Astrocyte (in vitro differentiated cells and primary cell): ENCODE data around the gene CDK3. TPM values are rescaled to one million over a fixed set of nuclear protein-coding genes. Genes with fewer than 3 reads are reported as not detected.

Experiments
- DNase-seq: peaks from one replicate; pipeline ENCODE4 v3.0.0-alpha.2; 2010; ENCODE audit warnings: low read depth
- FAIRE-seq: peaks from 2 replicates; lab custom pipeline; 2011; peaks lifted over from hg19 to GRCh38; lab: Jason Lieb, UNC
- H2AFZ ChIP-seq: 2 replicates; pipeline ENCODE4 v1.6.0; 2012; ENCODE audit warnings: low read depth, low read length, inconsistent platforms
- H3K27ac ChIP-seq: 2 replicates; pipeline ENCODE4 v1.5.1; 2011; ENCODE audit warnings: low read depth, low read length, inconsistent platforms
- H3K27me3 ChIP-seq: 2 replicates; pipeline ENCODE4 v1.6.0; 2011; ENCODE audit warnings: low read length, inconsistent platforms; ENCODE audit not compliant: insufficient read depth
- H3K36me3 ChIP-seq: 2 replicates; pipeline ENCODE4 v1.5.1; 2011; ENCODE audit warnings: low read length, inconsistent platforms; ENCODE audit not compliant: insufficient read depth
- H3K4me1 ChIP-seq: 2 replicates; pipeline ENCODE4 v1.5.1; 2011; ENCODE audit warnings: low read length, inconsistent platforms; ENCODE audit not compliant: insufficient read depth
- H3K4me2 ChIP-seq: 2 replicates; pipeline ENCODE4 v1.6.0; 2012; ENCODE audit warnings: low read length, inconsistent platforms
- H3K4me3 ChIP-seq: 2 replicates; pipeline ENCODE4 v1.5.1; 2011; ENCODE audit warnings: low read depth, mild to moderate bottlenecking, low read length, inconsistent platforms; ENCODE audit not compliant: insufficient read depth
- H3K79me2 ChIP-seq: 2 replicates; pipeline ENCODE4 v1.6.0; 2012; ENCODE audit warnings: mild to moderate bottlenecking, low read length, inconsistent platforms; ENCODE audit not compliant: insufficient read depth
- H3K9ac ChIP-seq: 2 replicates; pipeline ENCODE4 v1.6.0; 2012; ENCODE audit warnings: mild to moderate bottlenecking, low read length, inconsistent platforms
- H3K9me3 ChIP-seq: 2 replicates; pipeline ENCODE4 v1.5.1; 2012; ENCODE audit warnings: low read depth, mild to moderate bottlenecking, low read length, inconsistent platforms; ENCODE audit not compliant: insufficient read depth
- H4K20me1 ChIP-seq: 2 replicates; pipeline ENCODE4 v1.6.0; 2012; ENCODE audit warnings: low read length, inconsistent platforms; ENCODE audit not compliant: insufficient read depth
- H3K27ac Mint-ChIP-seq: one replicate; pipeline ENCODE4 v1.8.0; 2021; ENCODE audit warnings: mild to moderate bottlenecking, mixed read lengths; ENCODE audit not compliant: unreplicated experiment
- H3K27me3 Mint-ChIP-seq: one replicate; pipeline ENCODE4 v1.8.0; 2021; ENCODE audit warnings: low read depth, mixed read lengths; ENCODE audit not compliant: unreplicated experiment
- H3K36me3 Mint-ChIP-seq: one replicate; pipeline ENCODE4 v1.8.0; 2021; ENCODE audit warnings: low read depth, mixed read lengths; ENCODE audit not compliant: unreplicated experiment
- H3K4me1 Mint-ChIP-seq: one replicate; pipeline ENCODE4 v1.8.0; 2021; ENCODE audit warnings: low read depth, mixed read lengths; ENCODE audit not compliant: unreplicated experiment
- H3K4me3 Mint-ChIP-seq: one replicate; pipeline ENCODE4 v1.8.0; 2021; ENCODE audit warnings: mild to moderate bottlenecking, moderate library complexity, mixed read lengths; ENCODE audit not compliant: unreplicated experiment
- H3K9me3 Mint-ChIP-seq: one replicate; pipeline ENCODE4 v1.8.0; 2021; ENCODE audit warnings: mild to moderate bottlenecking, mixed read lengths; ENCODE audit not compliant: unreplicated experiment
- CTCF ChIP-seq: IDR thresholded peaks from 2 replicates; pipeline ENCODE4 v1.5.1; 2011; ENCODE audit warnings: low read depth, mild to moderate bottlenecking, inconsistent platforms, low read length, moderate library complexity; ENCODE audit not compliant: insufficient read depth
- EZH2 ChIP-seq: IDR thresholded peaks from 2 replicates; pipeline ENCODE4 v1.6.1; 2012; ENCODE audit warnings: mild to moderate bottlenecking, low read length, inconsistent platforms; ENCODE audit not compliant: insufficient read depth
- total RNA-seq: library from RNA; stranded (reverse); gene quantifications from 2 replicates; pipeline ENCODE4 v1.2.1, GENCODE V29; 2021

Gene CDK3
- total RNA-seq, 1 donor from 2014 or later, result 5.0 TPM

- Mint-ChIP-seq H3K36me3 (peaks cover 9% of the 10 kb centered on the region), H3K9me3 (no peaks in the 10 kb centered on the region), H3K4me3 (no peak overlapping the region), H3K27me3 (no peaks in the 10 kb centered on the region), H3K27ac (no peak overlapping the region), H3K4me1 (peaks cover 3% of the 10 kb centered on the region)
- no peak overlapping the region for H3K4me2 ChIP-seq
- peaks cover 11% of the 10 kb centered on the region for H4K20me1 ChIP-seq
- no peak overlapping the region for H3K4me3 ChIP-seq
- no peak for FAIRE-seq
- H3K9me3 ChIP-seq, result peaks cover 4% of the 10 kb centered on the region
- H2AFZ ChIP-seq, result no peak overlapping the region
- peaks cover 8% of the 10 kb centered on the region for H3K4me1 ChIP-seq
- H3K79me2 ChIP-seq, result no peaks in the 10 kb centered on the region
- DNase-seq, result no peak
- no peak overlapping the region for H3K9ac ChIP-seq
- peaks cover 6% of the 10 kb centered on the region for H3K36me3 ChIP-seq
- TF ChIP-seq CTCF, result no peak
- no peak for TF ChIP-seq EZH2
- no peaks in the 10 kb centered on the region for H3K27me3 ChIP-seq
- no peak overlapping the region for H3K27ac ChIP-seq
These were observed 32.5 kb downstream of the CDK3 start for GRCh38 chr17:76033139-76033538.

- Histone ChIP-seq H4K20me1 (peaks cover 22% of the 10 kb centered on the region), H3K27ac (no peak overlapping the region), H3K4me3 (no peak overlapping the region), H3K4me2 (no peak overlapping the region), H3K27me3 (no peaks in the 10 kb centered on the region), H3K9me3 (peaks cover 4% of the 10 kb centered on the region), H3K79me2 (no peaks in the 10 kb centered on the region), H2AFZ (no peak overlapping the region), H3K4me1 (peaks cover 3% of the 10 kb centered on the region), H3K9ac (no peak overlapping the region), H3K36me3 (peaks cover 21% of the 10 kb centered on the region)
- Mint-ChIP-seq H3K36me3 (peaks cover 19% of the 10 kb centered on the region), H3K9me3 (no peaks in the 10 kb centered on the region), H3K4me3 (no peak overlapping the region), H3K27me3 (no peaks in the 10 kb centered on the region), H3K27ac (peak overlapping the region; percentile 44), H3K4me1 (no peaks in the 10 kb centered on the region)
- no peak for FAIRE-seq
- no peak for TF ChIP-seq EZH2
- no peak for TF ChIP-seq CTCF
- no peak for DNase-seq
These were observed 34.0 kb downstream of the CDK3 start for GRCh38 chr17:76034428-76035350.
